Measurements from ENCODE around the gene CERS4. TPM values are rescaled to one million over a fixed set of nuclear protein-coding genes. Genes with fewer than 3 reads are reported as not detected.

The CERS4 gene
- polyA plus RNA-seq, 1 of the 3 experiments (the other 2 are of a cell fraction): 36.5 TPM

GRCh38 chr19:8239528-8240273 lies 30.5 kb downstream of the CERS4 start:
- ChIA-PET POLR2A (no interaction called here), CTCF (interaction anchor here (0.6 to 5.5 kb wide), 5 partner anchors 12 to 296 kb away, joined by 3 to 35 read pairs (median 7); partner anchors contain the start of gene TIMM44)
- H3K9me3 ChIP-seq: no peaks in the 10 kb centered on the region
- 0 out of 2 replicates have a peak overlapping the region, but pooled peaks have one; percentile 40 for H3K4me2 ChIP-seq
- peak overlapping the region; percentile 14 to 91; a peak in 2 of 4 replicates for H3K27ac ChIP-seq (ENCODE audit: low read depth in 2 of 2, low read length in 1 of 2)
- no peaks in the 10 kb centered on the region for H3K79me2 ChIP-seq (ENCODE audit: insufficient read depth)
- no peak overlapping the region for H3K4me3 ChIP-seq (ENCODE audit: low read depth in 2 of 2, low read length in 1 of 2)
- TF ChIP-seq, protein P1, sequence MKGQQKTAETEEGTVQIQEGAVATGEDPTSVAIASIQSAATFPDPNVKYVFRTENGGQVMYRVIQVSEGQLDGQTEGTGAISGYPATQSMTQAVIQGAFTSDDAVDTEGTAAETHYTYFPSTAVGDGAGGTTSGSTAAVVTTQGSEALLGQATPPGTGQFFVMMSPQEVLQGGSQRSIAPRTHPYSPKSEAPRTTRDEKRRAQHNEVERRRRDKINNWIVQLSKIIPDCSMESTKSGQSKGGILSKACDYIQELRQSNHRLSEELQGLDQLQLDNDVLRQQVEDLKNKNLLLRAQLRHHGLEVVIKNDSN (IDR thresholded peaks at IDR 0.05; ENCODE audit: borderline replicate concordance, low read depth): no peak
- TF ChIP-seq RAD21 (IDR thresholded peaks at IDR 0.05; ENCODE audit: low read length) (no peak), CTCF (IDR thresholded peaks at IDR 0.05) (no peak), ZBTB33 (IDR thresholded peaks at IDR 0.05; ENCODE audit: borderline replicate concordance, low read depth) (no peak), RXRA (IDR thresholded peaks at IDR 0.05; ENCODE audit: borderline replicate concordance, low read depth) (no peak), SMC3 (IDR thresholded peaks at IDR 0.05; ENCODE audit: low read depth, low read length) (no peak)
- TF ChIP-seq, protein P2, sequence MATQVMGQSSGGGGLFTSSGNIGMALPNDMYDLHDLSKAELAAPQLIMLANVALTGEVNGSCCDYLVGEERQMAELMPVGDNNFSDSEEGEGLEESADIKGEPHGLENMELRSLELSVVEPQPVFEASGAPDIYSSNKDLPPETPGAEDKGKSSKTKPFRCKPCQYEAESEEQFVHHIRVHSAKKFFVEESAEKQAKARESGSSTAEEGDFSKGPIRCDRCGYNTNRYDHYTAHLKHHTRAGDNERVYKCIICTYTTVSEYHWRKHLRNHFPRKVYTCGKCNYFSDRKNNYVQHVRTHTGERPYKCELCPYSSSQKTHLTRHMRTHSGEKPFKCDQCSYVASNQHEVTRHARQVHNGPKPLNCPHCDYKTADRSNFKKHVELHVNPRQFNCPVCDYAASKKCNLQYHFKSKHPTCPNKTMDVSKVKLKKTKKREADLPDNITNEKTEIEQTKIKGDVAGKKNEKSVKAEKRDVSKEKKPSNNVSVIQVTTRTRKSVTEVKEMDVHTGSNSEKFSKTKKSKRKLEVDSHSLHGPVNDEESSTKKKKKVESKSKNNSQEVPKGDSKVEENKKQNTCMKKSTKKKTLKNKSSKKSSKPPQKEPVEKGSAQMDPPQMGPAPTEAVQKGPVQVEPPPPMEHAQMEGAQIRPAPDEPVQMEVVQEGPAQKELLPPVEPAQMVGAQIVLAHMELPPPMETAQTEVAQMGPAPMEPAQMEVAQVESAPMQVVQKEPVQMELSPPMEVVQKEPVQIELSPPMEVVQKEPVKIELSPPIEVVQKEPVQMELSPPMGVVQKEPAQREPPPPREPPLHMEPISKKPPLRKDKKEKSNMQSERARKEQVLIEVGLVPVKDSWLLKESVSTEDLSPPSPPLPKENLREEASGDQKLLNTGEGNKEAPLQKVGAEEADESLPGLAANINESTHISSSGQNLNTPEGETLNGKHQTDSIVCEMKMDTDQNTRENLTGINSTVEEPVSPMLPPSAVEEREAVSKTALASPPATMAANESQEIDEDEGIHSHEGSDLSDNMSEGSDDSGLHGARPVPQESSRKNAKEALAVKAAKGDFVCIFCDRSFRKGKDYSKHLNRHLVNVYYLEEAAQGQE (IDR thresholded peaks at IDR 0.05; ENCODE audit: low read depth, low read length): no peak
- no peak overlapping the region for H3K9ac ChIP-seq
- WGBS (ENCODE audit: low lambda C conversion rate): 97% methylated on average over 3 of the region's 3 CpGs
- H3K27me3 ChIP-seq (ENCODE audit: insufficient read depth): no peaks in the 10 kb centered on the region
- no peaks in the 10 kb centered on the region for H3F3A ChIP-seq (replicated peaks; ENCODE audit: insufficient read depth)
- no peaks in the 10 kb centered on the region for H3K36me3 ChIP-seq (replicated peaks in 1 of 2; ENCODE audit: control insufficient read depth in 1 of 2, insufficient read depth in 2 of 2, low read length in 1 of 2)
- no peak overlapping the region for H2AFZ ChIP-seq (ENCODE audit: low read depth)
- H3K9me2 ChIP-seq: no peaks in the 10 kb centered on the region
- H4K20me1 ChIP-seq (ENCODE audit: insufficient read depth): no peaks in the 10 kb centered on the region
- DNase-seq: no peak
- peaks cover 4 to 18% of the 10 kb centered on the region in 2 experiments; a peak in 2 of 4 replicates for H3K4me1 ChIP-seq (ENCODE audit: control insufficient read depth in 1 of 2, insufficient read depth in 2 of 2, low read depth in 1 of 2, low read length in 1 of 2)
